ENCODE measurements around the gene CDH23.

The CDH23 gene

DNA sequence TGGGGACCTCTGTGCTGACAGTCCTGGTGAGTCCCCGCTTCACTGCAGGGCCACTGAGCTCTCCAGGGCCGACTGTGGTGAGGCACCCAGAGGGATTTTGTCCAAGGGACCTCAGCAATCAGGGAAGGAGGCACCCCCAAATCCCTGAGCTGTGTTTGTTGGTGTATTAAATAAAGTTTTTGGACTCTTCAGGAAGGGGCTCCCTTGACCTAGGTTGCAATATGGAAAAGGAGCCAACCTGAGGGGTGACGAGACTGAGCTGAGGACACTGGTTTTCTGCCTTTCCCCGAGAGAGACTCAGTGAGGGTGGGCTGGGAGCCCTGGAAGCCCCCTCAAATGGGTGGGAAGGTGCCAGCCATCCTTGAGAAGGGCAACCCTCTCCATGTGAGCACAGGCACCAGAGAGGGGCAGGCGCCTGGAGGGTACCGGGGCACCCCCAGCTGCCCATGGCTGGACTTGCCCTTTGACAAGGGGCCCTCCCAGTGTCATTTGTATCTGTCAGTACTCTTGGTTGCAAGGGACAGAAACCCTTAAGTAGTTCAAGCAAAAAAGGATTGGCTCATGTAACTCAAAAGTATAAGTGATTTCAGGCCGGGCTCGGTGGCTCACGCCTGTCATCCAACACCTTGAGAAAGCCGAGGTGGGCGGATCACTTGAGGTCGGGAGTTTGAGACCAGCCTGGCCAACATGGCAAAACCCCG is 250.0 kb downstream of the CDH23 start:
- in situ Hi-C loops (cut with HindIII; ENCODE audit: low sequenced_read_pairs) = no loop called here

- in situ Hi-C loops (cut with HindIII; ENCODE audit: low sequenced_read_pairs) = no loop called here
Observed at GRCh38 chr10:71647526-71648253, 251.0 kb downstream of the CDH23 start.

DNA sequence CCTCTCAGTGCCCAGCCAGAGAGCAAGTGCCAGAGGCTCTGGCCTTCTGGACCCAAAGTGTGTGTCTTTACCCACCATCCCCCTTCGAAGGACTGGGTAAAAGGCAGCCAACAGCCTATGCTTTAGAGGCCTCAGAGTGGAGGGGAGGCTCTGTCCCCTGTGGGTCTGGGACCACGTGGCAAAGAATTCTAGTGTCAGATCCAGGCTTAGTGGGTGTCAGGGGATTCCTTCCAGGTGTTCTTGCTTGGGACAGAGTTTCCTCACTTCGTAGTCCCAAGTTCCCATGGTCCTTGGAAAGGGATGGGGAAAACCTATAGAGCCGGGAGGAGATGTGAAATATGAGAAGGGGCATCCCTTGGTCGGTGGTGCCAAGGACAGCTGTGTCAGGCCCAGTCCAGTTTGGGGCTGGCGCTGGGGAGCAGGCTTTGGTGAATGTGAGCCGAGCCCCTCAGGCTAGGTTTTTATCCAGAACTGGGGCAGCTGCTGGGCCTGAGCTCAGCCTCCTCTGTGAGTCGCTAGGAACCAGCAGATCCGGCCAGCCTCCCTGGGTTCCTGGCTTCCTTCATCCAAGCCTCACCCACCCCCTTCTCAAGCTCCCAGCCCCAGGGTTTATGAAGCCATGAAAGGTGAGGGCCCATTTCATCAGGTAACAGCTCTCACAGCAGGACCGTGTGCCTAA is 251.7 kb downstream of the CDH23 start:
- in situ Hi-C loops (cut with HindIII; ENCODE audit: low sequenced_read_pairs) = no loop called here

- in situ Hi-C loops (cut with HindIII; ENCODE audit: low sequenced_read_pairs) = no loop called here
Observed at GRCh38 chr10:71648933-71649320, 252.2 kb downstream of the CDH23 start.

GRCh38 chr10:71649631-71650030 is 252.9 kb downstream of the CDH23 start:
- in situ Hi-C loops (cut with HindIII; ENCODE audit: low sequenced_read_pairs) = loop anchor here (5.0 kb wide), 1 partner anchor 77 kb away; no protein-coding TSS in a partner anchor

DNA sequence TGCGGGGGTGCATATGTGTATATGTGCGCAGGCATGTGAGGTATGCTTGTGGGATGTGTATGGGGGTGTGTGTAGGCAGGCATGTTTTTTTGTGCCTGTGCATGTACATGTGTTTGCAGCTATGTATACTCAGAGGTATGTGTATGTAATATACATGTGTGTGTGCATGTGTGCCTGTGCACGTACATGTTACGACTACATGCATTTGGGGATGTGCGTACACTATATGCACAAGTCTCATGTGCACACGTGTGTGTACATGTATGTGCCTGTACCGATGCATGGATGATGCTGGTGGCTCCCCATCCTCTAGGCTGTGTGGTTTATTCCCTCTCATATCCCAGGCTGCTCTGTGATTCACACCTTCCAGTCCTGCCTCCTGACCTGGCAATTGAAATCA is 253.7 kb downstream of the CDH23 start:
- in situ Hi-C loops (cut with HindIII; ENCODE audit: low sequenced_read_pairs) = loop anchor here (5.0 kb wide), 1 partner anchor 78 kb away; no protein-coding TSS in a partner anchor

DNA sequence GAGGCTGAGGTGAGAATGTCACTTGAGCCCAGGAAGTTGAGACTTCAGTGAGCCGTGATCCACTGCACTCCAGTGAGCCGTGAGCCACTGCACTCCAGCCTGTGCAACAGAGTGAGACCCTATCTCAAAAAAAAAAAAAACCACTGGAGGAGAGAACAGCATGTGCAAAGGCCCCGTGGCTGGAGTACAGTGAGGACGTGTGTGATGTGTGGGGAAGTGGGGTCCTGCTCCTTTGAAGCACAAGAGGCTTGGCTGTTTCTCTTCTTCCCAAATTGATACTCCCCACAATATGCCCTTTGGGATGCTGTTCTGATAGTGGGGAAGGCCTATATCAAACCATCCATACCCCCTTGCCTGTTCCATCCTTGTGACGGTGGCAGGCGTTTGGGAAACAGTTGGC is 254.7 kb downstream of the CDH23 start:
- in situ Hi-C loops (cut with HindIII; ENCODE audit: low sequenced_read_pairs) = loop anchor here (5.0 kb wide), 1 partner anchor 79 kb away; no protein-coding TSS in a partner anchor

GRCh38 chr10:71651928-71652327 is 255.2 kb downstream of the CDH23 start:
- in situ Hi-C loops (cut with HindIII; ENCODE audit: low sequenced_read_pairs) = loop anchor here (5.0 kb wide), 1 partner anchor 80 kb away; no protein-coding TSS in a partner anchor

DNA sequence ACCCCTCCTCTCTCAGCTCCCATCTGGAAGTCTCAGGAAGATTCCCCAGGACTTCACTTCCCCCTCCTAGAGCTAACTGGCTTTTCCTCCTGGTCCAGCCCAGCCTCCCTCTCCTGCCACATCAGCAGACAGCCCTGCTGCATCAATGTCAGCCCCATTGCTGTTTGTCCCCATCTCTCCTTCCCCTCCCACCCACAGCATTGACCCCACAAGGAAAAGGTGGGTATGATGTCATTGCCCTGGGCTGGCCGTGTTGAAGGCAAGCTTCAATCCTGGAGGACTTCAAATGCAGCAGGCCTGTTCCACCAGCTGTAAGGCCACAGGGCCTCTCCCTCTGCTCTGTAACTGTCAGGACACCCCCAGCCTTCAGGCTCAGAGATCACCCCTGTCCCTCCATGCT is 256.3 kb downstream of the CDH23 start:
- in situ Hi-C loops (cut with HindIII; ENCODE audit: low sequenced_read_pairs) = loop anchor here (5.0 kb wide), 1 partner anchor 81 kb away; no protein-coding TSS in a partner anchor

GRCh38 chr10:71656220-71656619 is 259.5 kb downstream of the CDH23 start:
- in situ Hi-C loops (cut with HindIII; ENCODE audit: low sequenced_read_pairs) = no loop called here

GRCh38 chr10:71657604-71658466 is 261.1 kb downstream of the CDH23 start:
- in situ Hi-C loops (cut with HindIII; ENCODE audit: low sequenced_read_pairs) = no loop called here

- in situ Hi-C loops (cut with HindIII; ENCODE audit: low sequenced_read_pairs) = no loop called here
Observed at GRCh38 chr10:71658467-71658745, 261.7 kb downstream of the CDH23 start.

GRCh38 chr10:71659111-71659634 is 262.5 kb downstream of the CDH23 start:
- in situ Hi-C loops (cut with HindIII; ENCODE audit: low sequenced_read_pairs) = no loop called here

DNA sequence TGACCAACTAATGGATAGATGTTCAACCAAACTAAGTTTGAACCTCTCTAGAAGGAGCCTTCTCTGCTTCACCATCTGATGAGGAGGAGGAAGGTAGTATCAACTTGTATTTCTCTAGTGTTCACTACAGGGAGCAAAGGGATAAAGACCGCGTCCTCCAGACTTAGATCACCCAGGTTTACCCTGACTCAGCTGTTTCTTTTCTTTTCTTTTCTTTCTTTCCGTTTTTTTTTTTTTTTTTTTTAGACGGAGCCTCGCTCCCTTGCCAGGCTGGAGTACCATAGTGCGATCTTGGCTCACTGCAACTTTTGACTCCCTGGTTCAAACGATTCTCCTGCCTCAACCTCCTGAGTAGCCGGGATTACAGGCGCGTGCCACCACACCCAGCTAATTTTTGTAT is 263.0 kb downstream of the CDH23 start:
- in situ Hi-C loops (cut with HindIII; ENCODE audit: low sequenced_read_pairs) = no loop called here

GRCh38 chr10:71660313-71660712 is 263.6 kb downstream of the CDH23 start:
- in situ Hi-C loops (cut with HindIII; ENCODE audit: low sequenced_read_pairs) = no loop called here

DNA sequence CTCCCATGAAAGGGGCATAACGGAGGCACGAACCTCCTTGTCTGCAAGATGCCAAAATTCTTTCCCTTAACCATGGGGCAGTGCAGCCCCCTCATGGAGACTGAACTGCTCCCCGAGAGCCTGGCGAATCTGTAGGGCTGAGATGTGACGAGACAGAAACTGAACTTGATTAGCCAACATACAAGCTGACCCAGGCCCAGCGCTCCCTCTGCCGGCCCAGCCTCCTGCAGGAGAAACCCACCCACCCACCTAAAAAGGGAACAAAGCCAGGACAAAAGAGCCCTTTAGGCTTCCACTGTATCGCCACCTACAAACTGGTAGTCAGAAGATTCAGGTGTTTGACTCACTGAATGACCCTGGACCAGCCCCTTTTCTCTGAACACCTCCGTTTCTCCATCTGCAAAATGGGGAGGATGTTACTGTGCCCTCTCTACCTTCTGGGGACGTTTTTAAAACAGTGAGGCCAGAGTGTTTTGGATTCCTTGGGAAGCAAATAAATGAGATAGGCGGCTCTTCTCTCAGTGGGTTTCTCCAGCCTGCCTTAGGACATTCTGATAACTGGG is 264.4 kb downstream of the CDH23 start:
- in situ Hi-C loops (cut with HindIII; ENCODE audit: low sequenced_read_pairs) = no loop called here

GRCh38 chr10:71661779-71662336 is 265.1 kb downstream of the CDH23 start:
- in situ Hi-C loops (cut with HindIII; ENCODE audit: low sequenced_read_pairs) = no loop called here

GRCh38 chr10:71663311-71663710 is 266.6 kb downstream of the CDH23 start:
- in situ Hi-C loops (cut with HindIII; ENCODE audit: low sequenced_read_pairs) = no loop called here

- in situ Hi-C loops (cut with HindIII; ENCODE audit: low sequenced_read_pairs) = no loop called here
Observed at GRCh38 chr10:71664585-71664984, 267.9 kb downstream of the CDH23 start.

GRCh38 chr10:71665456-71665855 is 268.7 kb downstream of the CDH23 start:
- in situ Hi-C loops (cut with HindIII; ENCODE audit: low sequenced_read_pairs) = no loop called here

Measured in endothelial cell of hepatic sinusoid (primary cell).